DMS153 treated with DMSO at 0.1 percent for 48 hours (cell line): ENCODE results near the gene ISM1.

Source experiments
- DNase-seq: peaks from one replicate; lab custom pipeline; 2025; ENCODE audit not compliant: unreplicated experiment; lab: John Stamatoyannopoulos, UW

ISM1 gene

GRCh38 chr20:13278812-13279570 is 57.9 kb downstream of the ISM1 start:
- DNase-seq, result no peak

- DNase-seq, result no peak
Measured at GRCh38 chr20:13280609-13281324, 59.7 kb downstream of the ISM1 start.

- DNase-seq, result no peak
Measured at GRCh38 chr20:13283869-13284829, 63.1 kb downstream of the ISM1 start.

GRCh38 chr20:13284830-13285229 is 63.8 kb downstream of the ISM1 start:
- DNase-seq, result no peak

GRCh38 chr20:13285408-13285807 is 64.3 kb downstream of the ISM1 start:
- DNase-seq, result no peak

GRCh38 chr20:13286052-13286451 is 65.0 kb downstream of the ISM1 start:
- DNase-seq, result no peak

GRCh38 chr20:13286607-13287006 is 65.5 kb downstream of the ISM1 start:
- DNase-seq, result no peak

- no peak for DNase-seq
Measured at GRCh38 chr20:13288357-13288756, 67.3 kb downstream of the ISM1 start.

- DNase-seq, result no peak
Measured at GRCh38 chr20:13289031-13289430, 68.0 kb downstream of the ISM1 start.

GRCh38 chr20:13290724-13291123 is 69.7 kb downstream of the ISM1 start:
- DNase-seq, result no peak

- DNase-seq, result no peak
Measured at GRCh38 chr20:13291157-13291556, 70.1 kb downstream of the ISM1 start.

- DNase-seq, result no peak
Measured at GRCh38 chr20:13292201-13292885, 71.3 kb downstream of the ISM1 start.

- no peak for DNase-seq
Measured at GRCh38 chr20:13294522-13294921, 73.4 kb downstream of the ISM1 start.

- no peak for DNase-seq
Measured at GRCh38 chr20:13295637-13296036, 74.6 kb downstream of the ISM1 start.

- DNase-seq, result no peak
Measured at GRCh38 chr20:13296070-13296469, 75.0 kb downstream of the ISM1 start.

GRCh38 chr20:13297147-13297899 is 76.2 kb downstream of the ISM1 start:
- DNase-seq, result no peak

- no peak for DNase-seq
Measured at GRCh38 chr20:13298692-13299373, 77.8 kb downstream of the ISM1 start.

- DNase-seq, result no peak
Measured at GRCh38 chr20:13299401-13299800, 78.3 kb downstream of the ISM1 start.

- no peak for DNase-seq
Measured at GRCh38 chr20:13301596-13301995, 80.5 kb downstream of the ISM1 start.
